Tracheal epithelial cell (primary cell): ENCODE results near the gene PPP1CC. TPM values are rescaled to one million over a fixed set of nuclear protein-coding genes. Genes with fewer than 3 reads are reported as not detected.

Experiments
- total RNA-seq: library from RNA; depleted of rRNA; stranded (reverse); fragments of >200 nt; gene quantifications from 2 replicates; pipeline ENCODE4 v1.2.1, GENCODE V29; 2014

Gene PPP1CC
- 55.7 and 133 TPM in 2 replicates for total RNA-seq

GRCh38 chr12:110742718-110743570 is at the start of gene PPP1CC:
Gene PPP1CC, minus strand, starts transcription at chr12:110742891. Its CDS starts 184 bp downstream, at chr12:110742707.

GRCh38 chr12:110688446-110689280 is 54.0 kb downstream of the PPP1CC start, which contains the start of gene HVCN1:
Gene HVCN1, minus strand, starts transcription at chr12:110689115. Its CDS starts 5,870 bp downstream, at chr12:110683245.

Other genes with a start within 250 kb of the PPP1CC start
- 49.7 and 71.1 TPM in 2 replicates for gene VPS29, start 240.8 kb downstream of the PPP1CC start, total RNA-seq
- gene RAD9B, start 240.6 kb downstream of the PPP1CC start, total RNA-seq, result 0.21 and 0.24 TPM in 2 replicates
- gene PPTC7, start 159.6 kb downstream of the PPP1CC start, total RNA-seq, result 10.1 and 16.0 TPM in 2 replicates
- 9.6 and 11.6 TPM in 2 replicates for gene TCTN1, start 128.8 kb downstream of the PPP1CC start, total RNA-seq
- gene HVCN1, start 53.8 kb downstream of the PPP1CC start, total RNA-seq, result 0.48 and 0.85 TPM in 2 replicates
- not detected in 2 replicates for gene CCDC63, start 104.1 kb upstream of the PPP1CC start, total RNA-seq
- not detected in 2 replicates for gene MYL2, start 177.7 kb upstream of the PPP1CC start, total RNA-seq